Ovary (tissue), 3 donors: ENCODE results near the gene TECPR2.

Source experiments
- EP300 ChIP-seq: sonication (generic); formaldehyde crosslinking; IDR thresholded peaks from one replicate; pipeline ENCODE4 v1.6.1; 2017; ENCODE audit warnings: antibody characterized with exemption
- POLR2A ChIP-seq: fragments of 450-650 bp; IDR thresholded peaks from one replicate; pipeline ENCODE4 v1.6.1; 2017; ENCODE audit warnings: antibody characterized with exemption, mild to moderate bottlenecking, moderate library complexity
- TF ChIP-seq, protein P1 (sequence below), 3 donors: fragments of 450-650 bp in 2 of 3; fragments of 200-600 bp in 1 of 3; IDR thresholded peaks; one replicate each; pipeline versions ENCODE4 v1.5.1 to v1.8.0; 2016 to 2022; ENCODE audit warnings: antibody characterized with exemption in 3 of 3, mild to moderate bottlenecking in 1 of 3
- donor health status: DM: no; HTN: no; CAD: no.

DNA sequence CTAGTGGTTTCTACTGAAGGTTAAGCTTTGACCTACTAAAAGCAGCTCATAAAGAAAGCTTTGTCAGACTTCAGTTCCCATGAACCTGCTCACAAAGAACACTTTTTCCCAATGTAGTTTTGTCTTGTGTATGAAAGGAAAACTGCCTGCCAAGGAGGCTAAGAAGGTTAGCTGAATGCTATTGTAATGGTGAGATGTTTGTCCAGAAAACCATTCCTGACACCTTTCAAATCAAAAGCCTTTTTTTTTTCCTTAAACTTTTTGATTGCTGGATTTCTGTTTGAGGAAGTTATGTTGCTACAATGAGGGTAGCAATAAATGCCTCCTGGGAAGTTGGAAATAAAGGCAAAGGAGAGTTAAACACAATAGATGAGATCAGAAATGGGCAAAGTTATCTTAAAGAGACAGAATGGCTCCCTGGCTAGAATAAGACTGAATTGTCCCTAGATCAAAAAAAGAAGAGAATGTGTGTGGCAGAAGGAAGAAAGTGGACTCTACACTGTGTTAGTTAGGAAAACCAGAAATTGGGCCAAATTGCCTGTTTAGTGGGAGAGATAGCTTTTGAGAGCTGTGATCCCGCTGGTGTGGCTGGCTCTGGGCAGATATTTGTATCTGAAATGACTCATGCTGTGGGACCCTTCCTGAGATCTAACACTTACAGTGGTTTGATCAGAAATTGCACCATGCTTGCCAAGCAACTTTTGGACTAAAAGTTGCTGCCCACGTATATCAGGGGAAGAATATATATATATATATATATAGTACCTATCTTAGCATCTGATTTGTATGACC, 27.5 kb downstream of the TECPR2 start:
- TF ChIP-seq, protein P1, sequence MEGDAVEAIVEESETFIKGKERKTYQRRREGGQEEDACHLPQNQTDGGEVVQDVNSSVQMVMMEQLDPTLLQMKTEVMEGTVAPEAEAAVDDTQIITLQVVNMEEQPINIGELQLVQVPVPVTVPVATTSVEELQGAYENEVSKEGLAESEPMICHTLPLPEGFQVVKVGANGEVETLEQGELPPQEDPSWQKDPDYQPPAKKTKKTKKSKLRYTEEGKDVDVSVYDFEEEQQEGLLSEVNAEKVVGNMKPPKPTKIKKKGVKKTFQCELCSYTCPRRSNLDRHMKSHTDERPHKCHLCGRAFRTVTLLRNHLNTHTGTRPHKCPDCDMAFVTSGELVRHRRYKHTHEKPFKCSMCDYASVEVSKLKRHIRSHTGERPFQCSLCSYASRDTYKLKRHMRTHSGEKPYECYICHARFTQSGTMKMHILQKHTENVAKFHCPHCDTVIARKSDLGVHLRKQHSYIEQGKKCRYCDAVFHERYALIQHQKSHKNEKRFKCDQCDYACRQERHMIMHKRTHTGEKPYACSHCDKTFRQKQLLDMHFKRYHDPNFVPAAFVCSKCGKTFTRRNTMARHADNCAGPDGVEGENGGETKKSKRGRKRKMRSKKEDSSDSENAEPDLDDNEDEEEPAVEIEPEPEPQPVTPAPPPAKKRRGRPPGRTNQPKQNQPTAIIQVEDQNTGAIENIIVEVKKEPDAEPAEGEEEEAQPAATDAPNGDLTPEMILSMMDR (IDR thresholded peaks at IDR 0.05) = no peak
- TF ChIP-seq POLR2A (no peak), EP300 (no peak)
